Spleen (tissue), 11 donors: ENCODE data around the gene CADM2. TPM values are rescaled to one million over a fixed set of nuclear protein-coding genes. Genes with fewer than 3 reads are reported as not detected.

ENCODE experiments used
- DNase-seq: peaks from one replicate; pipeline ENCODE4 v3.0.0-alpha.2; 2020
- H3K27ac ChIP-seq, 8 donors: fragments of 200-600 bp; sonication (generic) in 7 of 8; 1 replicate in 4 of 8; 2 replicates in 4 of 8; pipeline versions ENCODE4 v1.5.0 to v1.8.0; 2016 to 2021; ENCODE audit warnings: inconsistent platforms in 4 of 8, mild to moderate bottlenecking in 4 of 8, moderate library complexity in 1 of 8
- H3K27me3 ChIP-seq, 7 donors: fragments of 200-600 bp; sonication (generic) in 6 of 7; replicated peaks in 1 of 7; 1 replicate in 4 of 7; 2 replicates in 3 of 7; pipeline versions ENCODE4 v1.5.0 to v1.8.0; 2016 to 2021; ENCODE audit warnings: inconsistent platforms in 3 of 7, mild to moderate bottlenecking in 1 of 7
- H3K36me3 ChIP-seq, 6 donors: fragments of 200-600 bp; sonication (generic) in 5 of 6; 1 replicate in 4 of 6; 2 replicates in 2 of 6; pipeline versions ENCODE4 v1.5.0 to v1.8.0; 2016 to 2021; ENCODE audit warnings: inconsistent platforms in 2 of 6
- H3K4me1 ChIP-seq, 6 donors: fragments of 200-600 bp; sonication (generic) in 5 of 6; 1 replicate in 3 of 6; 2 replicates in 3 of 6; pipeline versions ENCODE4 v1.5.0 to v1.8.0; 2016 to 2021; ENCODE audit warnings: inconsistent platforms in 3 of 6
- H3K4me3 ChIP-seq, 8 donors: fragments of 200-600 bp; sonication (generic) in 7 of 8; 1 replicate in 4 of 8; 2 replicates in 4 of 8; pipeline versions ENCODE4 v1.5.0 to v1.8.0; 2016 to 2021; ENCODE audit warnings: inconsistent platforms in 4 of 8, mild to moderate bottlenecking in 4 of 8, moderate library complexity in 2 of 8
- H3K9me3 ChIP-seq, 8 donors: fragments of 200-600 bp; sonication (generic) in 7 of 8; 1 replicate in 4 of 8; 2 replicates in 4 of 8; pipeline versions ENCODE4 v1.5.0 to v1.8.0; 2016 to 2021; ENCODE audit warnings: inconsistent platforms in 4 of 8
- POLR2A ChIP-seq, 3 donors: fragments of 450-650 bp; IDR thresholded peaks; one replicate each; pipeline ENCODE4 v1.5.1; 2017; ENCODE audit warnings: antibody characterized with exemption in 3 of 3, mild to moderate bottlenecking in 1 of 3
- POLR2AphosphoS5 ChIP-seq, 3 donors: sonication (generic); formaldehyde crosslinking; IDR thresholded peaks; one replicate each; pipeline ENCODE4 v1.5.1; 2017; ENCODE audit warnings: antibody characterized with exemption in 3 of 3
- WGBS, 5 donors: extraction: QIAGEN DNeasy Blood & Tissue Kit in 3 of 5; methylation state at CpG; one replicate each; pipeline versions ENCODE4 v1.1.5 to v1.1.7; 2013 to 2018; 5-methylcytosine and 5-hydroxymethylcytosine counted together
- intact Hi-C: fragments of 100-400 bp; cut with DNase I; formaldehyde crosslinking; loops from one replicate; pipeline ENCODE4 v1.15.0; 2023; ENCODE audit warnings: low total_unique reads
- polyA plus RNA-seq, 3 donors: library from polyadenylated mRNA; stranded (reverse); fragments of 200-250 nt; gene quantifications; one replicate each; pipeline ENCODE4 v1.2.1, GENCODE V29; 2013
- total RNA-seq, 7 donors: library from RNA; depleted of rRNA in 3 of 7; stranded (reverse); fragments of >200 nt in 3 of 7; fragmentation: NEBNext Ultra II Directional in 4 of 7; extraction: Animal tissue kit (Norgen Biotek cat#: 25700) in 4 of 7; gene quantifications; one replicate each; pipeline versions ENCODE4 v1.1.0 to v1.2.1, GENCODE V29; 2016 to 2021
- TF ChIP-seq, protein P1 (sequence below), 11 experiments: fragments of 200-600 bp in 7 of 11; fragments of 450-650 bp in 4 of 11; sonication (generic) in 4 of 11; IDR thresholded peaks in 8 of 11; conservative IDR thresholded peaks in 3 of 11; 1 replicate in 7 of 11; 2 replicates in 4 of 11; pipeline versions ENCODE4 v1.4.0 to v1.8.0; 2016 to 2021; ENCODE audit warnings: antibody characterized with exemption in 11 of 11, inconsistent platforms in 4 of 11, mild to moderate bottlenecking in 1 of 11
- donor health status: healthy with polysubstance abuse.
- donor health status: DM: no; HTN: no; CAD: no; lungs with moderate emphysema.
- donor health status: DM: no; HTN: no; CAD: no.
- donor health status: Bipolar disorder and iron deficiency.
- donor health status: healthy.
- donor health status: DM: no; HTN: no; CAD: no.
- donor health status: DM: yes; HTN: yes; CAD: no.

Gene CADM2
- total and polyA plus RNA-seq, 10 donors = 0.03 to 4.0 (median 1.0) TPM; not detected in 1

DNA sequence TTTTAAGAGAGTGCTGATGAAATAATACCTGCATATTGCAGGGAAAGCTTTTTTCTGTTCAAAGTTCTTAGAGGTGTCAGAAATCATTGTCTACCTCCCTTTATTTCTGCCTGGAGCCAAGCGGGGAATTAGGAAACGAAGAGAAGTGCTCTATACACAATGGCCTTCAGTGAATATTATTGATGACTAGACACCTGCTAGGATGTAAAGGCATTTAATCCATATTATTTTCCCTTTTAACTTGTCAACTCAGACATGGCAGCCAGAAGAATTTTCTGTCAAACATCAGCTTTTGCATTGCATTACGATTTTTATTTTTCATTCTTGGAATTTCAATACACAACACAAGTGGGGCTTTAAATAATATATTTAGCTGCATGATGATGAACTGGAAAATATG is 24.7 kb downstream of the CADM2 start:
- no peaks in the 10 kb centered on the region for H3K36me3 ChIP-seq
- 85 to 95% (median 91%) methylated on average over 3 of the region's 3 CpGs for WGBS, 5 donors
- no peak overlapping the region for H3K4me3 ChIP-seq
- H3K4me1 ChIP-seq = no peaks in the 10 kb centered on the region
- H3K27me3 ChIP-seq = no peaks in the 10 kb centered on the region
- TF ChIP-seq POLR2A (IDR thresholded peaks at IDR 0.05) = no peak
- no peak for TF ChIP-seq POLR2AphosphoS5 (IDR thresholded peaks at IDR 0.05)
- TF ChIP-seq, protein P1, sequence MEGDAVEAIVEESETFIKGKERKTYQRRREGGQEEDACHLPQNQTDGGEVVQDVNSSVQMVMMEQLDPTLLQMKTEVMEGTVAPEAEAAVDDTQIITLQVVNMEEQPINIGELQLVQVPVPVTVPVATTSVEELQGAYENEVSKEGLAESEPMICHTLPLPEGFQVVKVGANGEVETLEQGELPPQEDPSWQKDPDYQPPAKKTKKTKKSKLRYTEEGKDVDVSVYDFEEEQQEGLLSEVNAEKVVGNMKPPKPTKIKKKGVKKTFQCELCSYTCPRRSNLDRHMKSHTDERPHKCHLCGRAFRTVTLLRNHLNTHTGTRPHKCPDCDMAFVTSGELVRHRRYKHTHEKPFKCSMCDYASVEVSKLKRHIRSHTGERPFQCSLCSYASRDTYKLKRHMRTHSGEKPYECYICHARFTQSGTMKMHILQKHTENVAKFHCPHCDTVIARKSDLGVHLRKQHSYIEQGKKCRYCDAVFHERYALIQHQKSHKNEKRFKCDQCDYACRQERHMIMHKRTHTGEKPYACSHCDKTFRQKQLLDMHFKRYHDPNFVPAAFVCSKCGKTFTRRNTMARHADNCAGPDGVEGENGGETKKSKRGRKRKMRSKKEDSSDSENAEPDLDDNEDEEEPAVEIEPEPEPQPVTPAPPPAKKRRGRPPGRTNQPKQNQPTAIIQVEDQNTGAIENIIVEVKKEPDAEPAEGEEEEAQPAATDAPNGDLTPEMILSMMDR (IDR thresholded peaks at IDR 0.05 in 8 of 11, conservative IDR thresholded peaks at IDR 0.05 in 3 of 11) = no peak
- no peaks in the 10 kb centered on the region for H3K9me3 ChIP-seq
- no peak overlapping the region for H3K27ac ChIP-seq
- intact Hi-C loops = no loop called here
- DNase-seq = no peak

GRCh38 chr3:84984429-84984828 is 25.6 kb downstream of the CADM2 start:
- no peak for DNase-seq
- Histone ChIP-seq H3K27me3 (no peaks in the 10 kb centered on the region), H3K27ac (no peak overlapping the region), H3K4me3 (no peak overlapping the region), H3K36me3 (no peaks in the 10 kb centered on the region), H3K4me1 (no peaks in the 10 kb centered on the region), H3K9me3 (no peaks in the 10 kb centered on the region)
- intact Hi-C loops = no loop called here
- no peak for TF ChIP-seq POLR2A (IDR thresholded peaks at IDR 0.05)
- TF ChIP-seq POLR2AphosphoS5 (IDR thresholded peaks at IDR 0.05) = no peak
- TF ChIP-seq, protein P1 (IDR thresholded peaks at IDR 0.05 in 8 of 11, conservative IDR thresholded peaks at IDR 0.05 in 3 of 11) = no peak

DNA sequence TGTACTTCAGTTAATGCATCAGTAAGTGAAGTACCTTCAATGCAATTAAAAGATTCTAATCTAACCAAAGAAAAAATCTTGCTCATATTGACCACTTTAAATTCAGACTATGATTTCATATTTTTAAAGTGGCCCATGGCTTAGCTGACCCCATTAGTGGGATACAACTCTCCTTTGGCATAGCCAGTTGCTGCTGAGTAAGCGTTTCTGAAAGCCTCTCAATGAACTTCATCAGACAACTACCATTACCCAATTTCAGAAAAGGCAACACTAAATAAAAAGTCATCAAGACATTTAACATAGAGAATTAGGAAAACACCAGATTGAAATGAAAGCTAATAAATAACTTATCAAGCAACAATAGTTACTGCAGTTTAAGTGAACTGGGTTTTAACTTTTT is 27.0 kb downstream of the CADM2 start:
- no peak for DNase-seq
- H3K9me3 ChIP-seq = no peaks in the 10 kb centered on the region
- WGBS, 5 donors = 68 to 79% (median 78%) methylated on average over 1 of the region's 1 CpG
- H3K27ac ChIP-seq = no peak overlapping the region
- H3K36me3 ChIP-seq = no peaks in the 10 kb centered on the region
- H3K4me3 ChIP-seq = no peak overlapping the region
- H3K4me1 ChIP-seq = no peaks in the 10 kb centered on the region
- TF ChIP-seq POLR2AphosphoS5 (IDR thresholded peaks at IDR 0.05) (no peak), POLR2A (IDR thresholded peaks at IDR 0.05) (no peak)
- TF ChIP-seq, protein P1 (IDR thresholded peaks at IDR 0.05 in 8 of 11, conservative IDR thresholded peaks at IDR 0.05 in 3 of 11) = no peak
- no peaks in the 10 kb centered on the region for H3K27me3 ChIP-seq
- intact Hi-C loops = no loop called here

- 61 to 82% (median 69%) methylated on average over 3 of the region's 3 CpGs for WGBS, 5 donors
- Histone ChIP-seq H3K27ac (no peak overlapping the region), H3K36me3 (no peaks in the 10 kb centered on the region), H3K4me3 (no peak overlapping the region), H3K9me3 (no peaks in the 10 kb centered on the region), H3K27me3 (no peaks in the 10 kb centered on the region), H3K4me1 (no peaks in the 10 kb centered on the region)
- no peak for DNase-seq
- TF ChIP-seq POLR2A (IDR thresholded peaks at IDR 0.05) (no peak), POLR2AphosphoS5 (IDR thresholded peaks at IDR 0.05) (no peak)
- TF ChIP-seq, protein P1 (IDR thresholded peaks at IDR 0.05 in 8 of 11, conservative IDR thresholded peaks at IDR 0.05 in 3 of 11) = no peak
- intact Hi-C loops = no loop called here
These were observed 29.1 kb downstream of the CADM2 start for GRCh38 chr3:84987706-84988504.
